Activated T-cell treated with anti-CD3 and anti-CD28 coated beads for 1 hour (primary cell): Measurements from ENCODE around the gene MZT1.
"Not testable (repeated sequence)": the region's sequence is repeated elsewhere in the genome, so short reads cannot be mapped to it uniquely, and the experiment has no call there.

Experiments
- DNase-seq: peaks from one replicate; pipeline ENCODE4 v3.0.0-alpha.2; 2020; ENCODE audit warnings: low read depth

Gene MZT1, protein sequence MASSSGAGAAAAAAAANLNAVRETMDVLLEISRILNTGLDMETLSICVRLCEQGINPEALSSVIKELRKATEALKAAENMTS

DNA sequence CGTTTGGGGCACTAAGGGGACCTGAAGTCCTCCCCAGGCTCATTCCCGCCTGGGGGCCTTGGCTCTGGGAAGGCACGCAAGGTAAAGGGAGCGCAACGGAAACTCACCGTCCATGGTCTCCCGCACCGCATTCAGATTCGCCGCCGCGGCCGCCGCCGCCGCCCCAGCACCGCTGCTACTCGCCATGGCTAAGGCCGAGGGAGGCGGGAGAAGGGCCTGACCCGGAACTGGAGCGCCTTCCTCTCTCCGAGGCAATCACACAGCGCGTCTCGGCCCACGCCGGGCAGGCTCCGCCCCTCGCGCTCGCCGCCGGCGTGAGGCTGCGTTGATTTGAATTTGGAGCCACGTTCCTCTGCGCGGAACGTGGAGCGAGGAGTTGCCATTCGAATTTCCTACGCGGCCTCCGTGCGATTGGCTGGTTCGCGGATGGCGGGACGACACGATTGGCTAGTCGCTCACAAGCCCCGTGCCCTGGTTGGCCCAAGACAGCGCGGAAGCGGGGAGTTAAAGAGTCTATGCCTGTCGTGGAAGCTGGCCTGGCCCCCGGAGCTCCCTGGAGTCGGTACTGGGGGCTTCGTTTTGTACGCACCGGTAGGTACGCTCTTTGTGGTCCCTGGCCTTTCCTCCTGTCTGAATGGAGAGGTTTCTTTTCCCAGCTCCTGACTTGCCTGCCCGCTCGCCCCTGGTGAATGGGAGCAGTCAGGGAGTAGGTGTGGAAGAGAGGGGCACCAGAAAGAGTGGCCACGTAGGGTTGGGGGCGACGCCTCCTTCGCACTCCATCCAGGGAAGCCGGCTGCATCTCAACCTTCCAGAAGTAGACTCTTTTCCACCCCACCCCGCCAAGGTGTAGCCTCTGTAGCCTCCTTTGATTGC is at the start of gene MZT1, which contains the start of gene BORA:
Gene MZT1, minus strand, starts transcription at position 213 of the 873 bp plus-strand sequence. Its CDS starts 27 bp downstream, at position 186.
Gene BORA, plus strand, starts transcription at position 507 of the 873 bp plus-strand sequence. CDS start 1,018 bp downstream, outside the sequence.
- peak; percentile 85 for DNase-seq

- no peak for DNase-seq
Measured at GRCh38 chr13:72774019-72774418, 46.6 kb upstream of the MZT1 start.

DNA sequence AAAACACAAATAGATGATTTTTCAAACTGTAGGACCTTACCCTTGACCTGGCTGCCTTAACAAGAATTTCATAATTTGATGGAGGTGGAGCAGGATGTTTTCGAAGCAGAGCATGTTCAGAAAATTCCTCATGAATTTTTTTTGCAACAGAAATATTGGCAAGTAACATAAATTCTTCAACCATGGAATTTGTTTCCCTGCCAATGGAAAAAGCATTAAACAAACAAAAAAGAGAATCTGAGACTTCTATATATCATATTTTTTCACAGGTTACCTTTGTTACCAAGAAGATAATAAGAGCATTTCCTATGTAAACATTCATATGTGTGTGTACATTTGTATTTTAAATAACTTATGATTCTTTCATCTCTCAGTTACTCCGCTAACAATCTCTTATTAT is 36.0 kb upstream of the MZT1 start:
- DNase-seq = no peak

DNA sequence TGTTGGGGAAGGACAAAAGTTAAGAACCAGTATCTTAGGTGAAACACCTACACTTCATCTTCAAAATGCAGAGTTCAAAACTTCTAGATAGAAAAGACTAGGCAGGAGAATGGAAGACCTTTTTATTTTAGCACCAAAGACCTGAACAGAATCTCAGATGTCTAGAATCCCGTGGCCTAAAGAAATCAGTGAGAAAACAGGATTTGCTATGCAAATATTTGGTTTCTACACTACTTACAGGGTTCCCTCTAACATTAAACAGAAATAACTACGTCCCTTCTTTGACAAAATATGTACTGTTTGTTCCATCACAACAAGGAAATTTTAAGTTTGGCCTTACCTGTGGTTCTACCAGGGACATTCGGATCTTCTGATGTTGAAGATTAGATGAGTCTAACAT is 32.8 kb upstream of the MZT1 start:
- no peak for DNase-seq

- no peak for DNase-seq
Measured at GRCh38 chr13:72757792-72758535, 30.5 kb upstream of the MZT1 start.

DNA sequence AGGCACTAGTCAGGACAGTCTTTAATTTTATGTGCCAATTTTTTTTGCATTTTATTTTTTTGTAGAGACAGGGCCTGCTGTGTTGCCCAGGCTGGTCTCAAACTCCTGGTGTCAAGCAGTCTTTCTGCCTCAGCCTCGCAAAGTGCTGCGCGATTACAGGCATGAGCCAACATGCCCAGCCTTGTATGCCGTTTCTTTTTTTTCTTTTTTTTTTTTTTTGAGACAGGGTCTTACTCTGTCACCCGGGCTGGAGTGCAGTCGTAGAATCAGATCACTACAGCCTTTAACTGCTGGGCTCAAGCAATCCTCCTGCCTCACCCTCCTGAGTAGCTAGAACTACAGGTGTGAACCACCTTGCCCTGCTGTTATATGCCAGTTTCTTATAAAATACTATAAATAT is 26.7 kb upstream of the MZT1 start:
- no peak for DNase-seq

DNA sequence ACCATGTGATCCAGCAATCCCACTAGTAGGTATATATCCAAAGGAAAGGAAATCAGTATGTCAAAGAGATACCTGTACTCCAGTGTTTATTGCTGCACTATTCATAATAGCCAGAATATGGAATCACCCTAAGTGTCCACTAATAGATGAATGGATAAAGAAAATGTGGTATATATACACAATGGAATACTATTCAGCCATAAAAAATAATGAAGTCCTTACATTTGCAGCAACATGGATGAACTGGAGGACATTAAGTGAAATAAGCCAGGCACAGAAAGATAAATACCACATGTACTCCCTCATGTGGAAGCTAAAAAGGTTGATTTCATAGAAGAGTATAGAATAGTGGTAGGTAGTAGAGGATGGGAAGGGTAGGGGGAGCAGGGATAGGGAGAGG is 23.8 kb upstream of the MZT1 start:
- no peak for DNase-seq

DNA sequence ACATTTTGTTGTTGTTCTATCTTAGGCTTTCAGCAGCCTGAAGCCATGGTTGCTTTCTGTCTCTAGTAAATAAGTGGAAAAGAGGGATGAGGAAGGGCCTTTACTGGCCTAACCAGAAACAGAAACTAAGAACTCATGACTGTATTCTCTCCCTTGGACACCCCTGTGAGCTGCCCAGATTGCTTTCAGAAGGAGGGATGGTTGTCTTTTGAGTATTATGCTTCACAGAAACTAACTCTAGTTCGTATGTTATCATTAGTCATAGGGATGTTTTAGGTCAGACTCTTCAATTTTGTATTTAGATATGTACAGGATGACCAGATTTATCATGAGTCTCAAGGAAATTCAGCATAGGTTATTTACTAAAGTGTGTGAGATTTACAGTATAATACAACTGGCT is 17.8 kb upstream of the MZT1 start:
- DNase-seq = no peak

DNA sequence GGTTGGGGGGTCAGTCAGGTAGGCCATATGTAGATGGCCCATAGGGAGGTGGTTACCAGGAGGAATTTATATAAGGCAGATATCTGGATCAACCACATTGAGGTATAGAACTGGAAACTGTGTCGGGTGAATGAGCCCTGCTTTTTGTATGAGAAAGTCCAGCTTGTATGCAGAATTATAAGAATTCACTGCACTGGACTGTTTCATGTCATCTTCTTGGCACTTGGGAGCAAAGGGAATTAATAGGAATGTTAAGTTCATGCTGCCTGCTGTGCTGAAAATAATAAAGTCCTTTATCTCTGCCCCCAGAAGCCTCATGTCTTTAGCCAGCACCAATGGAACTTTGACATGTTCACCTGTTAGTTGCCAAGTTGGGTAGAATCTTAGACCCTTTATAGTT is 12.6 kb upstream of the MZT1 start:
- DNase-seq = no peak

DNA sequence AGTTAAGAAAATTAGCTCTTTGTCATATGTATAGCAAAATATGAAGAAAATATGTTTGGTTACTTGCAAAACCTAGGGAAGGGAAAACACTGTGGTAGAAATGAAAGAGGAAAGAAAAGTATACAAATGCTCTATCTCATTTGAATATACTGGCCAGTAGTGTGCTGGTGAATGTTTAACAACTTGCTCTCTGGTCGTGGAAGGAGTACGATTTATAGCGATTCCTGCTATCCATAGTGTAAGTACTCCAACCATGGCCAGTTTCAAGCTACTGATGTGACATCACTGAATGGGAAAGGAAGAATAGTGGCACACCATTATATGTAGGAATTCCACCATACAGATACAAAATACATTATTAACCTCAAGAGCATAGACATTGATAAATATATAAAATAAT is 9.6 kb upstream of the MZT1 start:
- DNase-seq = no peak

GRCh38 chr13:72728290-72728605 is 819 bp upstream of the MZT1 start:
- no peak for DNase-seq

- DNase-seq = peak; percentile 19
Measured at GRCh38 chr13:72726726-72727416, 558 bp downstream of the MZT1 start.

GRCh38 chr13:72726185-72726584 is 1.2 kb downstream of the MZT1 start:
- DNase-seq = not testable (repeated sequence)

- DNase-seq = no peak
Measured at GRCh38 chr13:72716776-72717175, 10.7 kb downstream of the MZT1 start.

DNA sequence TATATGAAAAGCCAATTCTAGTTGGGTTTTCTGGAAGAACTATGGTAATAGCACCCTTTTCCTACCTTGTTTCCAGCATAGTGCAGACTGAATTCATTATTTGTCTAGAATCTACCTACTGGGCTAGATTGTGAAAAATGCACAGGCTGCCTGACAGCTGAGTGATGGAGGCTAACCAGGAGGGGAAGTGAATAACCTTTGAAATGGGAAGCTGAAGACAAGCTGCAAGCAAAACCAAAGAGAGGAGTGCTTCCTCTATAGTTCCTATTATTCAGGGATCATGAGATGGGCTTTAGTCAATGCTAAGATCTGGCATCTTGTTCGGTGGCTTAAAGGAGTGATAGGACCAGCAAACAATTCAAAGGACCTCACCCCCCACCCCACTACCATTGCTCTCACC is 26.9 kb downstream of the MZT1 start:
- DNase-seq = no peak

DNA sequence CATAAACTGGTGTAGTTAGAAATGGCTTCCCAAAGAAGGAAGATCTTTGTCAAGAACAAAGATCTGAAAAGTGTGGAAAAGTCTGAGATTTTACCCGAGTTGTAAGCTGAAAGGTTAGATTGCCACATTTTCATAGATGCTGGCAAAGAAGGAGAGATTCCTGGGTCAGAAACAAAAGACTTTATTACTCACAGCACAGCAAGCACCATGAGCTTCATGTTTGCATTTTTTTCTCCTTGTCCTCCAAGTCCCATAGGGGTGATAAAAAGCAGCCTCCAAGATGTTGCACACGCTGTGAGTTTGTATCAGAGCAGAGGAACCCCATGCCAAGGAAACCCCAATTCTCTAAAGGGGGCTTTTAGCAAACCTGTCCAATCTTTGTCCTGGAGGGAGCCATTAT is 29.3 kb downstream of the MZT1 start:
- no peak for DNase-seq

- no peak for DNase-seq
Measured at GRCh38 chr13:72696579-72696978, 30.9 kb downstream of the MZT1 start.

DNA sequence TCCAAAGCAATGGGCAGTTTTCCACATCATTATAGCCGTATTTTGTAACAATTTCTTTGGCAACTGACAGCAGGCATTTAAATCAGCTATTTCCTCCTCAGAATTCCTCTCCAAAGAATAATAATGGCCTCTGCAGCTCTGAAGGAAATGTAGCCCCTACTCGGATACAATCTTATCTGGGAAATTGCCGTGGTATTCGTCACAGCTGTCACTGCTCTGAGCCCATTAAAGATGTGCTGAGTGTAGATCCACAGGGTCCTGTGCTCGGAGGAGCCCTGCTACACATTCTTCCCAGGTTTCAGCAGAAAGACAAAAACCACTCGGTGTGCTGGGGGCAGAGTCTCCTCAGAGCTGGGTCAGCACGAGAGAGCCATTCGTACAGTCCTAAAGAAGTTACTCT is 33.1 kb downstream of the MZT1 start:
- DNase-seq = no peak

DNA sequence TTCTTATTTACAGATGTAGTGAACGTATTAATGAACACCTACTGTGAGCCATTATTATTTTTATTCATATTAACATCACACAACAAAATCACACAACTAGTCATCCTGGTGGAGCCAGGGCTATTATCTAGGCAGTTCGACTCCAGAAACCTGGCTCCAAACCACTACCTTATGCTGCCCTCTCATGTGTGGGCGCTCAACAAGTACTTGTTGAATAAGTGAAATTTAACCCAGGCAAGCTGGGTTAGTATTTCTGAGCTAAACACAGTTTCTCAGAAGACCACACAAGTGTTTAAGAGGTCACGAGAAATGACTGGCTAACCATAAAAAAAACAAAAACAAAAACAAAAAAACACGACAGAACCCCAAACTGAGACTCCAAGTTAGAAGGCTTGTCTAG is 33.6 kb downstream of the MZT1 start:
- no peak for DNase-seq

- no peak for DNase-seq
Measured at GRCh38 chr13:72692884-72693514, 34.4 kb downstream of the MZT1 start.

GRCh38 chr13:72689181-72689696 is 38.2 kb downstream of the MZT1 start:
- DNase-seq = no peak

DNA sequence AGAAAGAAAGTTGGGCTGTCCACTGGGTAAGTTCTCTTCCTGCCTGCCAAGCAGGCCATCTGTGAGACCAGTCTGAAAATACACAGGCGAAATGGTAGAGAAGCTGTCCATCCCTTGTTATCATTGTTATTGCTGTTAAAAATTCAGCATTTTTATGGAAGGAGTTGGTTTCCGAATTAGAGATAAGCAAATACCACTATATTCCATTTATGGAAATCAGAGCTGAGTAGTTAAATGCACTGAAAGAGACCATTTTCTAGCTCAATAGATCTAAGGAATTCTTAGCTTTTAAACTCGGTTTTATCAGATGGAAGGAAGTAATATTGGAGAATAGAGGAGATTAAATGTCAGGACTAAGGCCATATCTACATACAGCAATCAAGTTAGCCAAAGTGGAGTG is 40.7 kb downstream of the MZT1 start:
- no peak for DNase-seq
